H9 (cell line): ENCODE measurements around the gene CRBN. TPM values are rescaled to one million over a fixed set of nuclear protein-coding genes. Genes with fewer than 3 reads are reported as not detected.

ENCODE experiments used
- DNase-seq: peaks from one replicate; pipeline ENCODE4 v3.0.0-alpha.2; 2017
- H2AFZ ChIP-seq: one replicate; pipeline ENCODE4 v1.6.1; 2013; ENCODE audit warnings: mild to moderate bottlenecking, low read length, control low read depth, moderate library complexity
- H2AK5ac ChIP-seq: 2 replicates; pipeline ENCODE4 v1.6.1; 2013; ENCODE audit warnings: low read length, control low read depth, mixed read lengths; ENCODE audit not compliant: insufficient read length
- H2BK120ac ChIP-seq: one replicate; pipeline ENCODE4 v1.6.1; 2013; ENCODE audit warnings: low read depth, mild to moderate bottlenecking, low read length, control low read depth, inconsistent platforms; ENCODE audit not compliant: poor library complexity, severe bottlenecking
- H2BK12ac ChIP-seq: 2 replicates; pipeline ENCODE4 v1.6.1; 2013; ENCODE audit warnings: low read length, control low read depth, mixed read lengths, low read depth; ENCODE audit not compliant: insufficient read length
- H2BK15ac ChIP-seq: 2 replicates; pipeline ENCODE4 v1.6.1; 2013; ENCODE audit warnings: low read depth, low read length, control low read depth
- H2BK20ac ChIP-seq: one replicate; pipeline ENCODE4 v1.6.1; 2013; ENCODE audit warnings: low read depth, mild to moderate bottlenecking, low read length, control low read depth, inconsistent platforms; ENCODE audit not compliant: poor library complexity, severe bottlenecking
- H2BK5ac ChIP-seq: 2 replicates; pipeline ENCODE4 v1.6.1; 2013; ENCODE audit warnings: low read length, control low read depth, mixed read lengths; ENCODE audit not compliant: insufficient read length
- H3K14ac ChIP-seq: 2 replicates; pipeline ENCODE4 v1.6.1; 2013; ENCODE audit warnings: low read length, control low read depth; ENCODE audit not compliant: insufficient read depth
- H3K18ac ChIP-seq: 2 replicates; pipeline ENCODE4 v1.6.1; 2013; ENCODE audit warnings: low read depth, mild to moderate bottlenecking, mixed read lengths, low read length, control low read depth; ENCODE audit not compliant: insufficient read length
- H3K23ac ChIP-seq: 2 replicates; pipeline ENCODE4 v1.6.1; 2013; ENCODE audit warnings: low read length, control low read depth, mixed read lengths, low read depth; ENCODE audit not compliant: insufficient read length
- H3K23me2 ChIP-seq: 2 replicates; pipeline ENCODE4 v1.6.1; 2013; ENCODE audit warnings: low read depth, mild to moderate bottlenecking, mixed read lengths, low read length, control low read depth; ENCODE audit not compliant: insufficient read length, poor library complexity, severe bottlenecking
- H3K27ac ChIP-seq: 2 replicates; pipeline ENCODE4 v1.5.1; 2013; ENCODE audit warnings: low read length, control low read depth, mixed read lengths, low read depth; ENCODE audit not compliant: insufficient read length
- H3K27me3 ChIP-seq: 2 replicates; pipeline ENCODE4 v1.6.1; 2013; ENCODE audit warnings: low read length, control low read depth, inconsistent platforms; ENCODE audit not compliant: insufficient read depth
- H3K4ac ChIP-seq: 2 replicates; pipeline ENCODE4 v1.6.1; 2013; ENCODE audit warnings: low read depth, mild to moderate bottlenecking, control low read depth, inconsistent platforms, low read length, moderate library complexity
- H3K4me1 ChIP-seq: 2 replicates; pipeline ENCODE4 v1.6.1; 2013; ENCODE audit warnings: low read length, control low read depth, inconsistent platforms; ENCODE audit not compliant: insufficient read depth
- H3K4me2 ChIP-seq: 2 replicates; pipeline ENCODE4 v1.6.1; 2013; ENCODE audit warnings: low read length, control low read depth, mixed read lengths; ENCODE audit not compliant: insufficient read length, insufficient read depth
- H3K56ac ChIP-seq: 2 replicates; pipeline ENCODE4 v1.6.1; 2013; ENCODE audit warnings: low read depth, mild to moderate bottlenecking, mixed read lengths, low read length, control low read depth; ENCODE audit not compliant: insufficient read length
- H3K79me1 ChIP-seq: 2 replicates; pipeline ENCODE4 v1.6.1; 2013; ENCODE audit warnings: low read depth, mild to moderate bottlenecking, moderate library complexity, low read length, control low read depth, inconsistent platforms; ENCODE audit not compliant: insufficient read depth, poor library complexity, severe bottlenecking
- H3K79me2 ChIP-seq: 2 replicates; pipeline ENCODE4 v1.6.1; 2013; ENCODE audit warnings: low read length, control low read depth, inconsistent platforms; ENCODE audit not compliant: insufficient read depth
- H3K9ac ChIP-seq: 2 replicates; pipeline ENCODE4 v1.6.1; 2013; ENCODE audit warnings: low read length, control low read depth, mixed read lengths; ENCODE audit not compliant: insufficient read length; ENCODE audit errors: extremely low read depth
- H3K9me3 ChIP-seq: one replicate; pipeline ENCODE4 v1.6.1; 2013; ENCODE audit warnings: low read depth, low read length, inconsistent platforms; ENCODE audit not compliant: control insufficient read depth
- H3T11ph ChIP-seq: one replicate; pipeline ENCODE4 v1.6.1; 2013; ENCODE audit warnings: mild to moderate bottlenecking, low read length, control low read depth, inconsistent platforms
- H4K20me1 ChIP-seq: one replicate; pipeline ENCODE4 v1.6.1; 2013; ENCODE audit not compliant: control insufficient read depth, insufficient read length, insufficient read depth
- H4K5ac ChIP-seq: 2 replicates; pipeline ENCODE4 v1.6.1; 2013; ENCODE audit warnings: low read depth, mild to moderate bottlenecking, mixed read lengths, low read length, control low read depth; ENCODE audit not compliant: insufficient read length
- H4K8ac ChIP-seq: replicated peaks from 2 replicates; pipeline ENCODE4 v1.6.1; 2013; ENCODE audit warnings: low read length, control low read depth, mixed read lengths, low read depth; ENCODE audit not compliant: insufficient read length
- H4K91ac ChIP-seq: 2 replicates; pipeline ENCODE4 v1.6.1; 2013; ENCODE audit warnings: low read depth, mild to moderate bottlenecking, moderate library complexity, mixed read lengths, low read length, control low read depth; ENCODE audit not compliant: insufficient read length
- H3K27ac Mint-ChIP-seq, 3 experiments: 2 replicates in 2 of 3; 3 replicates in 1 of 3; pipeline ENCODE4 v1.8.0; 2020 to 2021; ENCODE audit warnings: mixed read lengths in 3 of 3, mild to moderate bottlenecking in 1 of 3, moderate library complexity in 1 of 3
- H3K27me3 Mint-ChIP-seq: 2 replicates; pipeline ENCODE4 v1.8.0; 2021; ENCODE audit warnings: low read depth, mild to moderate bottlenecking, moderate library complexity, mixed read lengths
- H3K36me3 Mint-ChIP-seq, 3 experiments: 2 replicates in 2 of 3; 3 replicates in 1 of 3; pipeline ENCODE4 v1.8.0; 2020 to 2021; ENCODE audit warnings: low read depth in 3 of 3, mixed read lengths in 3 of 3; ENCODE audit not compliant: insufficient read depth in 1 of 3
- H3K4me1 Mint-ChIP-seq, 2 experiments: 2 replicates each; pipeline ENCODE4 v1.8.0; 2020; ENCODE audit warnings: mixed read lengths in 2 of 2
- H3K4me3 Mint-ChIP-seq, 2 experiments: 2 replicates in 1 of 2; 3 replicates in 1 of 2; pipeline ENCODE4 v1.8.0; 2020 to 2021; ENCODE audit warnings: mild to moderate bottlenecking in 2 of 2, mixed read lengths in 2 of 2, moderate library complexity in 1 of 2
- H3K9me3 Mint-ChIP-seq, 2 experiments: 2 replicates in 1 of 2; 3 replicates in 1 of 2; pipeline ENCODE4 v1.8.0; 2020; ENCODE audit warnings: mild to moderate bottlenecking in 2 of 2, mixed read lengths in 2 of 2, moderate library complexity in 1 of 2
- WGBS: extraction: QIAGEN DNeasy Blood & Tissue Kit; methylation state at CpG from one replicate; pipeline ENCODE4 v1.1.7; 2013; ENCODE audit warnings: missing lambda C conversion rate, low lambda C conversion rate, mixed read lengths; ENCODE audit not compliant: insufficient read length; ENCODE audit errors: extremely low coverage; 5-methylcytosine and 5-hydroxymethylcytosine counted together
- total RNA-seq: library from RNA; stranded (reverse); gene quantifications from 2 replicates; pipeline ENCODE4 v1.2.1, GENCODE V29; 2021
- TF ChIP-seq, protein P1 (sequence below): fragments of 200-600 bp; sonication (generic); conservative IDR thresholded peaks from 3 replicates; pipeline ENCODE4 v1.8.0; 2021; ENCODE audit warnings: antibody characterized with exemption, mild to moderate bottlenecking

The CRBN gene
- total RNA-seq, 1 experiment from 2014 or later, result 40.2 TPM

DNA sequence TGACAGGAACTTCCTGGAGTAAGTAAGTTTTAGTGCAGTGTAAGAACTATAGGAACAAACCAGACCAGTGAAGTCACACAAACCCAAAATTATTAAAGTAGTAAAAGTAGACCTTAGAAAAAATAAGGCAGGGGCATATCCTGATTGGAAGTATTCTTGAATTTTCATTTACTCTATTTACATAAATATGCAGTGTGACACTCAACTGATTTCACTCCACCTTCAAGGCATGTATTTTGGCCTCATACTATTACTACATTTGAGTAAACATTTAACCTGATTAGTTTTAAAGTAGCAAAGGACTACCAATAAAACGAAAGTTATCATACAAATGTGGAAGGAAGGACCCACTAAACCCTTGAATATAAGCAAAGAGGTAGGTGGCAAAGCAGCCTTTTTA, 29.9 kb downstream of the CRBN start:
- Histone ChIP-seq H3K14ac (no peak overlapping the region), H3K27me3 (no peaks in the 10 kb centered on the region), H2BK120ac (no peak overlapping the region), H2BK5ac (no peak overlapping the region), H3K79me1 (no peaks in the 10 kb centered on the region), H3K23me2 (no peaks in the 10 kb centered on the region), H4K8ac (no peak overlapping the region), H4K5ac (no peak overlapping the region), H2AK5ac (no peak overlapping the region), H3K4ac (no peak overlapping the region), H4K20me1 (no peaks in the 10 kb centered on the region), H4K91ac (no peak overlapping the region), H3K9ac (no peak overlapping the region), H3K23ac (no peak overlapping the region), H3K9me3 (no peaks in the 10 kb centered on the region), H3K18ac (no peak overlapping the region), H2BK15ac (no peak overlapping the region), H3K4me2 (no peak overlapping the region), H3K4me1 (no peaks in the 10 kb centered on the region), H2BK20ac (no peak overlapping the region), H3K56ac (no peak overlapping the region), H2BK12ac (no peak overlapping the region), H3K79me2 (no peaks in the 10 kb centered on the region; the same call in 1 of the 2 replicates), H3K27ac (no peak overlapping the region), H2AFZ (no peak overlapping the region), H3T11ph (no peak overlapping the region)
- TF ChIP-seq, protein P1, sequence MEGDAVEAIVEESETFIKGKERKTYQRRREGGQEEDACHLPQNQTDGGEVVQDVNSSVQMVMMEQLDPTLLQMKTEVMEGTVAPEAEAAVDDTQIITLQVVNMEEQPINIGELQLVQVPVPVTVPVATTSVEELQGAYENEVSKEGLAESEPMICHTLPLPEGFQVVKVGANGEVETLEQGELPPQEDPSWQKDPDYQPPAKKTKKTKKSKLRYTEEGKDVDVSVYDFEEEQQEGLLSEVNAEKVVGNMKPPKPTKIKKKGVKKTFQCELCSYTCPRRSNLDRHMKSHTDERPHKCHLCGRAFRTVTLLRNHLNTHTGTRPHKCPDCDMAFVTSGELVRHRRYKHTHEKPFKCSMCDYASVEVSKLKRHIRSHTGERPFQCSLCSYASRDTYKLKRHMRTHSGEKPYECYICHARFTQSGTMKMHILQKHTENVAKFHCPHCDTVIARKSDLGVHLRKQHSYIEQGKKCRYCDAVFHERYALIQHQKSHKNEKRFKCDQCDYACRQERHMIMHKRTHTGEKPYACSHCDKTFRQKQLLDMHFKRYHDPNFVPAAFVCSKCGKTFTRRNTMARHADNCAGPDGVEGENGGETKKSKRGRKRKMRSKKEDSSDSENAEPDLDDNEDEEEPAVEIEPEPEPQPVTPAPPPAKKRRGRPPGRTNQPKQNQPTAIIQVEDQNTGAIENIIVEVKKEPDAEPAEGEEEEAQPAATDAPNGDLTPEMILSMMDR, result no peak
- Mint-ChIP-seq H3K36me3 (peaks cover 29 to 79% (median 76%) of the 10 kb centered on the region in 3 experiments; a peak in 6 of 7 replicates), H3K27ac (no peak overlapping the region), H3K4me3 (no peak overlapping the region), H3K27me3 (no peaks in the 10 kb centered on the region), H3K4me1 (no peaks in the 10 kb centered on the region), H3K9me3 (no peaks in the 10 kb centered on the region)
- DNase-seq, result no peak
- no CpG with 5 or more reads among the region's 1 CpG for WGBS
